ENCODE results near the gene NRXN3. TPM values are rescaled to one million over a fixed set of nuclear protein-coding genes. Genes with fewer than 3 reads are reported as not detected.

Gene NRXN3
- total and polyA plus RNA-seq, 2 experiments from 2014 or later, result 1.0 to 1.8 TPM

DNA sequence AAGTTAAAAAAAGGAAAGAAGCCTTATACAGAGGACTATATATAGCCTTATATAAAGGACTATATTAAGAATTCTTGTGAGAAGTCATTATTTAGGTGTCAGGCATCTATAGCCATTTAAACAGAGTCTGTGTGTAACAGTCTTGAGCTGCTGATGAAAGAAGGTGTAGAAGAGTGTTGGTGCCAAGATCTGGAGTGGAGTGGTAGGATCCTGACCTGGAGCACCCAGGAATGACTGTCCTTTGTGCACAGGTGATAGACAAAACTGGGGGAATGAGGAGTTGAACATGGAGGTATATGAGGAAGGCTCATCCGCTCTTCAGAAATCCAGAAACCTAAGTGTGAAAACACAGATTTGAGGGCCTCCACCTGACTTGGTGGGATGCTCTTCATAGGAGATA lies 747.3 kb downstream of the NRXN3 start:
- Histone ChIP-seq H2AFZ (no peak overlapping the region), H3K4me3 (no peak overlapping the region), H3F3A (replicated peaks; ENCODE audit: low read depth) (no peaks in the 10 kb centered on the region), H3K36me3 (ENCODE audit: insufficient read depth) (peaks cover 3% of the 10 kb centered on the region; the same call in 1 of the 2 replicates), H4K20me1 (replicated peaks; ENCODE audit: insufficient read depth) (no peaks in the 10 kb centered on the region), H3K9me2 (ENCODE audit: insufficient read depth) (no peaks in the 10 kb centered on the region), H3K27ac (ENCODE audit: low read depth) (no peak overlapping the region), H3K4me1 (ENCODE audit: insufficient read depth) (no peaks in the 10 kb centered on the region), H3K4me2 (no peak overlapping the region), H3K79me2 (replicated peaks; ENCODE audit: insufficient read depth) (no peaks in the 10 kb centered on the region), H3K27me3 (ENCODE audit: insufficient read depth) (no peaks in the 10 kb centered on the region)
- Mint-ChIP-seq H3K27me3 (ENCODE audit: insufficient read depth, low read depth, poor library complexity) (no peaks in the 10 kb centered on the region), H3K36me3 (ENCODE audit: low read depth) (no peaks in the 10 kb centered on the region), H3K27ac (no peak overlapping the region), H3K4me1 (no peaks in the 10 kb centered on the region; the same call in 2 of the 3 replicates), H3K4me3 (no peak overlapping the region), H3K9me3 (no peaks in the 10 kb centered on the region)
- TF ChIP-seq EZH2 (IDR thresholded peaks at IDR 0.05; ENCODE audit: low read depth, unreplicated experiment) (no peak), JUNB (IDR thresholded peaks at IDR 0.05; ENCODE audit: unreplicated experiment) (no peak), CREB1 (CRISPR knock-in tag; IDR thresholded peaks at IDR 0.05; ENCODE audit: low read depth) (no peak), CTCF (conservative IDR thresholded peaks at IDR 0.05; ENCODE audit: low read depth in 2 of 2) (no peak), ETS1 (IDR thresholded peaks at IDR 0.05) (no peak), ZNF462 (CRISPR knock-in tag; IDR thresholded peaks at IDR 0.05) (no peak), STAT1 (IDR thresholded peaks at IDR 0.05; ENCODE audit: unreplicated experiment) (no peak), NANOG (IDR thresholded peaks at IDR 0.05; ENCODE audit: borderline replicate concordance) (no peak), ZNF114 (CRISPR knock-in tag; IDR thresholded peaks at IDR 0.05) (no peak), EZH2phosphoT487 (IDR thresholded peaks at IDR 0.05; ENCODE audit: unreplicated experiment) (no peak), POLR2AphosphoS5 (IDR thresholded peaks at IDR 0.05; ENCODE audit: low read depth) (no peak), ZNF331 (CRISPR knock-in tag; IDR thresholded peaks at IDR 0.05; ENCODE audit: low read depth) (no peak)
- TF ChIP-seq, protein P1, sequence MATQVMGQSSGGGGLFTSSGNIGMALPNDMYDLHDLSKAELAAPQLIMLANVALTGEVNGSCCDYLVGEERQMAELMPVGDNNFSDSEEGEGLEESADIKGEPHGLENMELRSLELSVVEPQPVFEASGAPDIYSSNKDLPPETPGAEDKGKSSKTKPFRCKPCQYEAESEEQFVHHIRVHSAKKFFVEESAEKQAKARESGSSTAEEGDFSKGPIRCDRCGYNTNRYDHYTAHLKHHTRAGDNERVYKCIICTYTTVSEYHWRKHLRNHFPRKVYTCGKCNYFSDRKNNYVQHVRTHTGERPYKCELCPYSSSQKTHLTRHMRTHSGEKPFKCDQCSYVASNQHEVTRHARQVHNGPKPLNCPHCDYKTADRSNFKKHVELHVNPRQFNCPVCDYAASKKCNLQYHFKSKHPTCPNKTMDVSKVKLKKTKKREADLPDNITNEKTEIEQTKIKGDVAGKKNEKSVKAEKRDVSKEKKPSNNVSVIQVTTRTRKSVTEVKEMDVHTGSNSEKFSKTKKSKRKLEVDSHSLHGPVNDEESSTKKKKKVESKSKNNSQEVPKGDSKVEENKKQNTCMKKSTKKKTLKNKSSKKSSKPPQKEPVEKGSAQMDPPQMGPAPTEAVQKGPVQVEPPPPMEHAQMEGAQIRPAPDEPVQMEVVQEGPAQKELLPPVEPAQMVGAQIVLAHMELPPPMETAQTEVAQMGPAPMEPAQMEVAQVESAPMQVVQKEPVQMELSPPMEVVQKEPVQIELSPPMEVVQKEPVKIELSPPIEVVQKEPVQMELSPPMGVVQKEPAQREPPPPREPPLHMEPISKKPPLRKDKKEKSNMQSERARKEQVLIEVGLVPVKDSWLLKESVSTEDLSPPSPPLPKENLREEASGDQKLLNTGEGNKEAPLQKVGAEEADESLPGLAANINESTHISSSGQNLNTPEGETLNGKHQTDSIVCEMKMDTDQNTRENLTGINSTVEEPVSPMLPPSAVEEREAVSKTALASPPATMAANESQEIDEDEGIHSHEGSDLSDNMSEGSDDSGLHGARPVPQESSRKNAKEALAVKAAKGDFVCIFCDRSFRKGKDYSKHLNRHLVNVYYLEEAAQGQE (IDR thresholded peaks at IDR 0.05; ENCODE audit: unreplicated experiment), result no peak
- DNase-seq (ENCODE audit: low spot score) (peak; percentile 16), ATAC-seq (no peak; the same call in 2 of the 3 replicates)

All from GM23338 (cell line).